GM12891 (cell line): ENCODE results near the gene MT1X.

Experiments used
- POLR2A ChIP-seq: IDR thresholded peaks from 2 replicates; pipeline ENCODE4 v1.6.1; 2011; ENCODE audit warnings: low read depth, low read length, control low read depth
- POLR2AphosphoS5 ChIP-seq: IDR thresholded peaks from 2 replicates; pipeline ENCODE4 v1.6.1; 2011; ENCODE audit warnings: low read depth, low read length, control low read depth
- POU2F2 ChIP-seq: IDR thresholded peaks from 2 replicates; pipeline ENCODE4 v1.6.1; 2011; ENCODE audit warnings: low read depth, mild to moderate bottlenecking, control low read depth, low read length, moderate library complexity
- SPI1 ChIP-seq: IDR thresholded peaks from 2 replicates; pipeline ENCODE4 v1.6.1; 2011; ENCODE audit warnings: low read depth, low read length, control low read depth
- TAF1 ChIP-seq: IDR thresholded peaks from 2 replicates; pipeline ENCODE4 v1.6.1; 2011; ENCODE audit warnings: low read depth, low read length, control low read depth

DNA sequence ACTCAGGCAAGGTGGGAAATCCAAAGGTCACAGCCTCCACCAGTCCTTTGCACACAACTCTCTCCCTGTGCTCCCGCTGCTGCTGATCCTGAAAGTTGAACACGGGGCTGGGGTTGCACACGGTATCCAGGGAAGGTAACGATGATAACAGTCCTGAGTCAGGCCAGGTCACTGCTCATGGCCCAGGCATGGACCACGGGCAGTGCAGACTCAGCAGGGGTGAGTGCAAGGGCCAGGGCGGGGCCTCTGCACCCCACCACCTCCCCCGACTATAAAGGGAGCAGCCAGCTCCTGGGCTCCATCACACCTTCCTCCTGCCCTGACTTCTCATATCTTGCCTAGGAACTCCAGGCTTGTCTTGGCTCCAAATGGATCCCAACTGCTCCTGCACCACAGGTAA is 30.7 kb upstream of the MT1X start, which contains the start of gene MT1B:
- no peak for TF ChIP-seq POLR2A
- TF ChIP-seq POLR2AphosphoS5: no peak
- no peak for TF ChIP-seq POU2F2
- no peak for TF ChIP-seq SPI1
- no peak for TF ChIP-seq TAF1
